PFSK-1 (cell line): ENCODE measurements around the gene ZNF274. TPM values are rescaled to one million over a fixed set of nuclear protein-coding genes. Genes with fewer than 3 reads are reported as not detected.

Experiments
- FOXP2 ChIP-seq: optimal IDR thresholded peaks from 2 replicates; pipeline ENCODE3; 2011; ENCODE audit warnings: borderline replicate concordance, control low read depth, inconsistent platforms; ENCODE audit not compliant: insufficient read depth; ENCODE audit errors: extremely low read length, extremely low read depth
- POLR2AphosphoS5 ChIP-seq: IDR thresholded peaks from 2 replicates; pipeline ENCODE4 v1.6.1; 2012; ENCODE audit warnings: low read depth, mild to moderate bottlenecking, control low read depth, low read length, moderate library complexity
- REST ChIP-seq, 2 experiments: IDR thresholded peaks; 2 replicates each; pipeline versions ENCODE4 v1.6.1 to v1.8.0; 2011 to 2012; ENCODE audit warnings: low read depth in 2 of 2, low read length in 2 of 2, control low read depth in 1 of 2, inconsistent platforms in 1 of 2, mild to moderate bottlenecking in 1 of 2, moderate library complexity in 1 of 2; ENCODE audit not compliant: insufficient read depth in 1 of 2
- SIN3A ChIP-seq: IDR thresholded peaks from 2 replicates; pipeline ENCODE4 v1.6.1; 2012; ENCODE audit warnings: mild to moderate bottlenecking, low read length, moderate library complexity, borderline replicate concordance; ENCODE audit not compliant: insufficient read depth
- TAF1 ChIP-seq: IDR thresholded peaks from 2 replicates; pipeline ENCODE4 v1.6.1; 2012; ENCODE audit warnings: low read length, control low read depth, borderline replicate concordance; ENCODE audit not compliant: insufficient read depth
- polyA plus RNA-seq: library from polyadenylated mRNA; unstranded; fragments of >200 nt; gene quantifications from one replicate; pipeline ENCODE4 v1.2.1, GENCODE V29; 2012; ENCODE audit warnings: low read depth, missing spikeins; ENCODE audit not compliant: insufficient read length

Gene ZNF274
- polyA plus RNA-seq: 16.1 TPM

DNA sequence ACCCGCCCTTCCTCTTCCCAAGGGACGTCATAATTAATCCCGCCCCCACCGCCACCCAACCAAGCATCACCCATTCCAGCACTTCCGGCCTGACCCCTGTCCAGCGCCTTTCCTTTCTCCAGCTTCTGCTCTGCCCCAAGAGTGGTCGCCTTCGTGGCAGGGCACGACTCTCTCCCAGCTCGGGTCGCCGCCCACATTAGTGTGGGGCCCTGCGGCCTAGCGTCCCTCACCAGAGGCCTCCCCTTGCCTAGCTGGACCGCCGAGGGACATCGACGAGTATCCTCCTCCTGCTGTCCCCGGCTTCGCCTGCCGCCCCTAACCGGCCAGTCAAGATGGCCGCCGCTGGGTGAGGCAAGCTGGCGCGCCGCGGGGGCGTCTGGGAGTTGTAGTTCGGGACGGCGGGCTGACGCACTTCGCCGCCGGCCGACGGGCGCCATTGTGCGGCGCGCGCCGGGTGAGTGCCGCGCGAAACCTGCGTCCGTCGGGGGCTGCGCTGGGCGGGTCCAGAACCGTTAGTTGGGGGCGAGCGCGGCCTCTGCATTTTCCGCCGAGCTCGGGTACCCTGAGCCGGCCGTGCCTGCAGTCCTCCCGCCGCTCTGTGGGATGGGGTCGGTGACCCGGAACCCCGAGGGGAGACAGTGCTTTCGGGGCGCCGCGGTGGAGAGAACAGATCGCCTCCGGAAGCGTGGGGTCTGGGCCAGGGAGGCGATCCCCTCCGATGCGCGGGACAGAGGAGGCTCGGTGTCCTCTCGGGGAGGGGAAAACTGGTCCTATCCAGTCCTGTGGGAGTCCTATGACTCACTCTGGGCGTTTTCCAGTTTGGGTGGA, at the start of gene ZNF274:
ZNF274 (plus strand) TSS at position 73 of the 828 bp plus-strand sequence. CDS start 905 bp downstream, outside the sequence.
- TF ChIP-seq POLR2AphosphoS5 (peak; percentile 36; the same call in 1 of the 2 replicates), TAF1 (no peak), REST (IDR thresholded peaks at IDR 0.05; ENCODE audit: insufficient read depth in 1 of 2, low read depth in 2 of 2, low read length in 2 of 2) (no peak), SIN3A (0 out of 2 replicates have a peak, but pooled peaks have one; percentile 34), FOXP2 (peak; percentile 97)

DNA sequence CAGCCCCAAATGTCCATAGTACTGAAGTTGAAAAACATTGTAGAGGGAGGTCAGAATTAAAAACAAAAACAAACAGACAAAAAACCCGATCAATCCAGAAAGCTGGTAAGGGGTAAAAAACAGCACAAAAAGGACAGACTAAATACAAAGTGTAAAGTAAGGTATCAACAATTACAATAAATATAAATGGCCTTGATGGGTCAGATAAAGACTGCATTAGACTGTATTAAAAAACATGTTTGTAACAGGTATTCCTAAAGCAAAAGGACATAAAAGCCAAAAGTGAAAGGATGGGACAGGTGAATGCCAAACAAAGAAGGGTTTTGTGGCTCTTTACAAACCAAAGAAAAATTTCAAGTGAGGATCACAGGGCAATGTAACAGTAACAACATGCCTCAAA, 48.6 kb upstream of the ZNF274 start:
- no peak for TF ChIP-seq SIN3A
- no peak for TF ChIP-seq REST (IDR thresholded peaks at IDR 0.05; ENCODE audit: insufficient read depth in 1 of 2, low read depth in 2 of 2, low read length in 2 of 2)
- no peak for TF ChIP-seq POLR2AphosphoS5
- TF ChIP-seq TAF1: no peak
- no peak for TF ChIP-seq FOXP2

DNA sequence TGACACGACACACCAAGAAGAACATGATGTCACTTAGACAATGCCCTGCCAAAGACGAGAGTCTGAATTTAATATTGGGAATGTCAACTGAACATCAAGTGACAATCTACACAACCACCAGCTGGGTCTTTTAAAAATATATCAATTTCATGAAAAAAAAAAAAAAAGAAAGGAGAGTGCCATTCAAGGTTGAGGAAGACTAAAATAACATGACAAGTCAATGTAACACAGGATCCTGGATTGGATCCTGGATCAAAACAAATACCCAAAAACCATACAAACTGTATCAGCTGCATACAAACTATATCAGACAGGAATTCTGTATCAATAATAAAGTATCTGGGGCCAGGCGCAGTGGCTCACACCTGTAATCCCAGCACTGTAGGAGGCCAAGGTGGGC, 37.0 kb upstream of the ZNF274 start:
- TF ChIP-seq REST (IDR thresholded peaks at IDR 0.05; ENCODE audit: insufficient read depth in 1 of 2, low read depth in 2 of 2, low read length in 2 of 2): no peak
- TF ChIP-seq SIN3A: no peak

GRCh38 chr19:58150328-58150921, 32.4 kb upstream of the ZNF274 start, which contains the start of gene ZNF329:
ZNF329 (minus strand) TSS chr19:58150789; CDS start chr19:58129503, 21,286 bp downstream.
- TF ChIP-seq FOXP2 (no peak), REST (IDR thresholded peaks at IDR 0.05; ENCODE audit: insufficient read depth in 1 of 2, low read depth in 2 of 2, low read length in 2 of 2) (no peak), POLR2AphosphoS5 (peak; percentile 78), SIN3A (no peak), TAF1 (peak; percentile 56; the same call in 1 of the 2 replicates)
